WTC11 (cell line): ENCODE measurements around the gene FRMD4B. TPM values are rescaled to one million over a fixed set of nuclear protein-coding genes. Genes with fewer than 3 reads are reported as not detected.

ENCODE experiments used
- ATAC-seq: fragments of 200-7000 bp; cut with Tn5 transposase; 2 replicates; pipeline ENCODE4 v1.10.0; 2021; ENCODE audit warnings: mild to moderate bottlenecking, moderate library complexity
- CTCF ChIA-PET: fragments of 300-600 bp; sonication (Branson Sonifier 250); formaldehyde crosslinking; loops from one replicate; lab custom pipeline; 2021; ENCODE audit warnings: antibody characterized with exemption; lab: Charles Lee
- POLR2A ChIA-PET: fragments of 350-600 bp; sonication (Branson Sonifier 250); formaldehyde crosslinking; loops from one replicate; lab custom pipeline; 2021; ENCODE audit warnings: antibody characterized with exemption; lab: Charles Lee
- DNase-seq: peaks from one replicate; pipeline ENCODE4 v3.0.0; 2021; ENCODE audit warnings: low spot score
- H3K27ac Mint-ChIP-seq: 2 replicates; pipeline ENCODE4 v1.8.0; 2021; ENCODE audit warnings: mixed read lengths
- H3K27me3 Mint-ChIP-seq: 2 replicates; pipeline ENCODE4 v1.8.0; 2021; ENCODE audit warnings: low read depth, mild to moderate bottlenecking, moderate library complexity, mixed read lengths
- H3K36me3 Mint-ChIP-seq: 2 replicates; pipeline ENCODE4 v1.8.0; 2021; ENCODE audit warnings: mixed read lengths
- H3K4me1 Mint-ChIP-seq: 2 replicates; pipeline ENCODE4 v1.8.0; 2022; ENCODE audit warnings: mixed read lengths
- H3K4me3 Mint-ChIP-seq: 2 replicates; pipeline ENCODE4 v1.8.0; 2021; ENCODE audit warnings: mild to moderate bottlenecking, moderate library complexity, mixed read lengths
- H3K9me3 Mint-ChIP-seq: 2 replicates; pipeline ENCODE4 v1.8.0; 2021; ENCODE audit warnings: mixed read lengths
- FOXJ3 ChIP-seq: sonication (generic); formaldehyde crosslinking; IDR thresholded peaks from 2 replicates; pipeline ENCODE4 v1.9.0; 2021; ENCODE audit warnings: missing genetic modification reagents, mild to moderate bottlenecking, borderline replicate concordance
- HMGA2 ChIP-seq: fragments of 250-450 bp; sonication (Bioruptor Pico); IDR thresholded peaks from 2 replicates; pipeline ENCODE4 v1.4.0; 2021; ENCODE audit warnings: mild to moderate bottlenecking, moderate library complexity
- JAZF1 ChIP-seq: fragments of 250-450 bp; sonication (Bioruptor Pico); IDR thresholded peaks from 2 replicates; pipeline ENCODE4 v1.9.0; 2021; ENCODE audit warnings: moderate library complexity, mild to moderate bottlenecking, inconsistent platforms
- MXD4 ChIP-seq: fragments of 250-450 bp; sonication (Bioruptor Pico); IDR thresholded peaks from 2 replicates; pipeline ENCODE4 v1.8.0; 2021; ENCODE audit warnings: mild to moderate bottlenecking, moderate library complexity, borderline replicate concordance
- MYBL2 ChIP-seq: sonication (generic); formaldehyde crosslinking; IDR thresholded peaks from 2 replicates; pipeline ENCODE4 v1.8.1; 2023; ENCODE audit warnings: mild to moderate bottlenecking, moderate library complexity, missing genetic modification reagents
- NR1H2 ChIP-seq: sonication (generic); formaldehyde crosslinking; IDR thresholded peaks from 2 replicates; pipeline ENCODE4 v1.9.0; 2021; ENCODE audit warnings: mild to moderate bottlenecking, moderate library complexity, missing genetic modification reagents
- RELA ChIP-seq: sonication (generic); formaldehyde crosslinking; IDR thresholded peaks from 2 replicates; pipeline ENCODE4 v1.8.1; 2022; ENCODE audit warnings: missing genetic modification reagents, mild to moderate bottlenecking, borderline replicate concordance
- SMAD3 ChIP-seq: sonication (generic); formaldehyde crosslinking; IDR thresholded peaks from 2 replicates; pipeline ENCODE4 v1.8.0; 2022; ENCODE audit warnings: missing genetic modification reagents, mild to moderate bottlenecking, borderline replicate concordance
- TEAD1 ChIP-seq: sonication (generic); formaldehyde crosslinking; IDR thresholded peaks from 2 replicates; pipeline ENCODE4 v1.8.0; 2022; ENCODE audit warnings: mild to moderate bottlenecking, missing genetic modification reagents
- ZNF121 ChIP-seq: sonication (generic); formaldehyde crosslinking; IDR thresholded peaks from 2 replicates; pipeline ENCODE4 v1.8.0; 2023; ENCODE audit warnings: missing genetic modification reagents
- ZNF138 ChIP-seq: sonication (generic); formaldehyde crosslinking; conservative IDR thresholded peaks from 2 replicates; pipeline ENCODE4 v1.8.1; 2022; ENCODE audit warnings: mild to moderate bottlenecking, moderate library complexity, missing genetic modification reagents
- ZNF416 ChIP-seq: fragments of 250-450 bp; sonication (Bioruptor Pico); IDR thresholded peaks from 2 replicates; pipeline ENCODE4 v1.9.0; 2021; ENCODE audit warnings: mild to moderate bottlenecking, inconsistent platforms
- total RNA-seq: library from RNA; stranded (reverse); gene quantifications from 3 replicates; pipeline ENCODE4 v1.2.3, GENCODE V29; 2021
- TF ChIP-seq, protein P1 (sequence below): sonication (generic); formaldehyde crosslinking; IDR thresholded peaks from 2 replicates; pipeline ENCODE4 v1.8.0; 2022; ENCODE audit warnings: mild to moderate bottlenecking, missing genetic modification reagents
- TF ChIP-seq, protein P2 (sequence below): sonication (generic); formaldehyde crosslinking; IDR thresholded peaks from 2 replicates; pipeline ENCODE4 v1.8.0; 2023; ENCODE audit warnings: mild to moderate bottlenecking, missing genetic modification reagents
- TF ChIP-seq, protein P3 (sequence below): sonication (generic); formaldehyde crosslinking; IDR thresholded peaks from 2 replicates; pipeline ENCODE4 v1.8.1; 2023; ENCODE audit warnings: mild to moderate bottlenecking, missing genetic modification reagents
- TF ChIP-seq, protein P4 (sequence below): sonication (generic); formaldehyde crosslinking; IDR thresholded peaks from 2 replicates; pipeline ENCODE4 v1.8.0; 2023; ENCODE audit warnings: missing genetic modification reagents
- TF ChIP-seq, protein P5 (sequence below): sonication (generic); formaldehyde crosslinking; IDR thresholded peaks from 2 replicates; pipeline ENCODE4 v1.8.0; 2022; ENCODE audit warnings: mild to moderate bottlenecking, missing genetic modification reagents
- TF ChIP-seq, protein P6 (sequence below): fragments of 250-450 bp; sonication (Bioruptor Pico); IDR thresholded peaks from 2 replicates; pipeline ENCODE4 v1.9.0; 2021; ENCODE audit warnings: mild to moderate bottlenecking
- TF ChIP-seq, protein P7 (sequence below): sonication (generic); formaldehyde crosslinking; IDR thresholded peaks from 2 replicates; pipeline ENCODE4 v1.8.0; 2022; ENCODE audit warnings: mild to moderate bottlenecking, missing genetic modification reagents
- TF ChIP-seq, protein P8 (sequence below): fragments of 250-450 bp; sonication (Bioruptor Pico); IDR thresholded peaks from 2 replicates; pipeline ENCODE4 v1.9.0; 2021; ENCODE audit warnings: moderate library complexity, mild to moderate bottlenecking, inconsistent platforms, borderline replicate concordance
- TF ChIP-seq, protein P9 (sequence below): sonication (generic); formaldehyde crosslinking; IDR thresholded peaks from 2 replicates; pipeline ENCODE4 v1.8.0; 2022; ENCODE audit warnings: mild to moderate bottlenecking, missing genetic modification reagents

FRMD4B gene
- total RNA-seq, 1 experiment from 2014 or later, result 6.7 TPM

DNA sequence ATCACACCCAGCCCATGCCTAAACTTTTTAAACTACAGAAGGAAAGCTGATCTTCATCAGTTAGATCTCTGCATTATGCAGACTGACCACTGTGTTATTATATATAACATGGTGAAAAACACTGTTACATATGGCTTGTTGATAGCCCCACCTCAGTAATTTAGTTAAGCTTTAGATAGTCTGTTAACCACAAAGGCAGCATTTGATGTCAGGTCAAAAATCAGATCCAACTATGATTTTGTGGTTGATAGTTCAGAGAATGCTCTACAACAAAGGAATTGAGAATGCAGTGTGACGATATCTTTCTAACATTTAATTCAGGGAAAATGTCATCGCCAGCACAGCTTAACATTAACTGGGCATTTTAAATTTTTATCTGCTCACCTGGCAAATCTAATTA is 225.8 kb downstream of the FRMD4B start:
- no peak overlapping the region for H3K4me3 Mint-ChIP-seq
- ChIA-PET CTCF (interaction anchor here (1.4 to 8.2 kb wide), 5 partner anchors 22 to 265 kb away, joined by 3 to 120 read pairs (median 12); no protein-coding TSS in a partner anchor), POLR2A (no interaction called here)
- no peak overlapping the region for H3K27ac Mint-ChIP-seq
- TF ChIP-seq, protein P1, sequence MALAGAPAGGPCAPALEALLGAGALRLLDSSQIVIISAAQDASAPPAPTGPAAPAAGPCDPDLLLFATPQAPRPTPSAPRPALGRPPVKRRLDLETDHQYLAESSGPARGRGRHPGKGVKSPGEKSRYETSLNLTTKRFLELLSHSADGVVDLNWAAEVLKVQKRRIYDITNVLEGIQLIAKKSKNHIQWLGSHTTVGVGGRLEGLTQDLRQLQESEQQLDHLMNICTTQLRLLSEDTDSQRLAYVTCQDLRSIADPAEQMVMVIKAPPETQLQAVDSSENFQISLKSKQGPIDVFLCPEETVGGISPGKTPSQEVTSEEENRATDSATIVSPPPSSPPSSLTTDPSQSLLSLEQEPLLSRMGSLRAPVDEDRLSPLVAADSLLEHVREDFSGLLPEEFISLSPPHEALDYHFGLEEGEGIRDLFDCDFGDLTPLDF, result no peak
- TF ChIP-seq NR1H2, result no peak
- no peak for TF ChIP-seq RELA (CRISPR knock-in tag)
- TF ChIP-seq, all 79 proteins: peak for 0
- Mint-ChIP-seq H3K4me1 (peaks cover 13% of the 10 kb centered on the region), H3K27me3 (no peaks in the 10 kb centered on the region), H3K36me3 (no peaks in the 10 kb centered on the region), H3K9me3 (no peaks in the 10 kb centered on the region)
- DNase-seq (no peak), ATAC-seq (no peak)

DNA sequence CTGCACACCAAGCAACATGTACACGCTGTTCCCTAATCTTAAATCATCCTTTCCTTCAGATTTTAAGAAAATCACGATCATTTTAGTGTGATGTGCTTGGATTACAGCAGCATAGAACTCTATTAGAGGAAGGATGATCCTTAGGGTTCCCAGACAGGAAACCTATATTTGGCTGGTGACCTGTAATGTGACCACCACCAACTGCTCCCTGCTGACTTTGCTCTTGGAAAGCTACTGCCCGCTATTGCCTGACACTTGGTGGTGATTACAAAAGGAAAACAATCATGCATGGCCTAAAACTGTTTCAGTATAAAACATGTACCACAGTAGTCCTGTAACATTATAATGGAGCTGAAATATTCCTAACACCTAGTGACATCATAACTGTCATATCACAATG is 236.3 kb downstream of the FRMD4B start:
- ChIA-PET CTCF (no interaction called here), POLR2A (no interaction called here)
- Mint-ChIP-seq H3K27me3 (peaks cover 46% of the 10 kb centered on the region), H3K36me3 (no peaks in the 10 kb centered on the region), H3K4me1 (peaks cover 6% of the 10 kb centered on the region), H3K9me3 (no peaks in the 10 kb centered on the region), H3K27ac (no peak overlapping the region), H3K4me3 (no peak overlapping the region)
- no peak for DNase-seq
- TF ChIP-seq MYBL2 (CRISPR knock-in tag) (no peak), ZNF138 (CRISPR knock-in tag) (no peak), MXD4 (no peak), FOXJ3 (CRISPR knock-in tag) (no peak), ZNF416 (CRISPR knock-in tag) (no peak), JAZF1 (CRISPR knock-in tag) (no peak)
- TF ChIP-seq, protein P2, sequence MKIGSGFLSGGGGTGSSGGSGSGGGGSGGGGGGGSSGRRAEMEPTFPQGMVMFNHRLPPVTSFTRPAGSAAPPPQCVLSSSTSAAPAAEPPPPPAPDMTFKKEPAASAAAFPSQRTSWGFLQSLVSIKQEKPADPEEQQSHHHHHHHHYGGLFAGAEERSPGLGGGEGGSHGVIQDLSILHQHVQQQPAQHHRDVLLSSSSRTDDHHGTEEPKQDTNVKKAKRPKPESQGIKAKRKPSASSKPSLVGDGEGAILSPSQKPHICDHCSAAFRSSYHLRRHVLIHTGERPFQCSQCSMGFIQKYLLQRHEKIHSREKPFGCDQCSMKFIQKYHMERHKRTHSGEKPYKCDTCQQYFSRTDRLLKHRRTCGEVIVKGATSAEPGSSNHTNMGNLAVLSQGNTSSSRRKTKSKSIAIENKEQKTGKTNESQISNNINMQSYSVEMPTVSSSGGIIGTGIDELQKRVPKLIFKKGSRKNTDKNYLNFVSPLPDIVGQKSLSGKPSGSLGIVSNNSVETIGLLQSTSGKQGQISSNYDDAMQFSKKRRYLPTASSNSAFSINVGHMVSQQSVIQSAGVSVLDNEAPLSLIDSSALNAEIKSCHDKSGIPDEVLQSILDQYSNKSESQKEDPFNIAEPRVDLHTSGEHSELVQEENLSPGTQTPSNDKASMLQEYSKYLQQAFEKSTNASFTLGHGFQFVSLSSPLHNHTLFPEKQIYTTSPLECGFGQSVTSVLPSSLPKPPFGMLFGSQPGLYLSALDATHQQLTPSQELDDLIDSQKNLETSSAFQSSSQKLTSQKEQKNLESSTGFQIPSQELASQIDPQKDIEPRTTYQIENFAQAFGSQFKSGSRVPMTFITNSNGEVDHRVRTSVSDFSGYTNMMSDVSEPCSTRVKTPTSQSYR (CRISPR knock-in tag), result no peak
- TF ChIP-seq, protein P3, sequence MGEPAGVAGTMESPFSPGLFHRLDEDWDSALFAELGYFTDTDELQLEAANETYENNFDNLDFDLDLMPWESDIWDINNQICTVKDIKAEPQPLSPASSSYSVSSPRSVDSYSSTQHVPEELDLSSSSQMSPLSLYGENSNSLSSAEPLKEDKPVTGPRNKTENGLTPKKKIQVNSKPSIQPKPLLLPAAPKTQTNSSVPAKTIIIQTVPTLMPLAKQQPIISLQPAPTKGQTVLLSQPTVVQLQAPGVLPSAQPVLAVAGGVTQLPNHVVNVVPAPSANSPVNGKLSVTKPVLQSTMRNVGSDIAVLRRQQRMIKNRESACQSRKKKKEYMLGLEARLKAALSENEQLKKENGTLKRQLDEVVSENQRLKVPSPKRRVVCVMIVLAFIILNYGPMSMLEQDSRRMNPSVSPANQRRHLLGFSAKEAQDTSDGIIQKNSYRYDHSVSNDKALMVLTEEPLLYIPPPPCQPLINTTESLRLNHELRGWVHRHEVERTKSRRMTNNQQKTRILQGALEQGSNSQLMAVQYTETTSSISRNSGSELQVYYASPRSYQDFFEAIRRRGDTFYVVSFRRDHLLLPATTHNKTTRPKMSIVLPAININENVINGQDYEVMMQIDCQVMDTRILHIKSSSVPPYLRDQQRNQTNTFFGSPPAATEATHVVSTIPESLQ (CRISPR knock-in tag), result no peak
- TF ChIP-seq, protein P4, sequence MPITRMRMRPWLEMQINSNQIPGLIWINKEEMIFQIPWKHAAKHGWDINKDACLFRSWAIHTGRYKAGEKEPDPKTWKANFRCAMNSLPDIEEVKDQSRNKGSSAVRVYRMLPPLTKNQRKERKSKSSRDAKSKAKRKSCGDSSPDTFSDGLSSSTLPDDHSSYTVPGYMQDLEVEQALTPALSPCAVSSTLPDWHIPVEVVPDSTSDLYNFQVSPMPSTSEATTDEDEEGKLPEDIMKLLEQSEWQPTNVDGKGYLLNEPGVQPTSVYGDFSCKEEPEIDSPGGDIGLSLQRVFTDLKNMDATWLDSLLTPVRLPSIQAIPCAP (CRISPR knock-in tag), result no peak
- TF ChIP-seq, protein P5, sequence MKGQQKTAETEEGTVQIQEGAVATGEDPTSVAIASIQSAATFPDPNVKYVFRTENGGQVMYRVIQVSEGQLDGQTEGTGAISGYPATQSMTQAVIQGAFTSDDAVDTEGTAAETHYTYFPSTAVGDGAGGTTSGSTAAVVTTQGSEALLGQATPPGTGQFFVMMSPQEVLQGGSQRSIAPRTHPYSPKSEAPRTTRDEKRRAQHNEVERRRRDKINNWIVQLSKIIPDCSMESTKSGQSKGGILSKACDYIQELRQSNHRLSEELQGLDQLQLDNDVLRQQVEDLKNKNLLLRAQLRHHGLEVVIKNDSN (CRISPR knock-in tag), result no peak
- ATAC-seq, result no peak

DNA sequence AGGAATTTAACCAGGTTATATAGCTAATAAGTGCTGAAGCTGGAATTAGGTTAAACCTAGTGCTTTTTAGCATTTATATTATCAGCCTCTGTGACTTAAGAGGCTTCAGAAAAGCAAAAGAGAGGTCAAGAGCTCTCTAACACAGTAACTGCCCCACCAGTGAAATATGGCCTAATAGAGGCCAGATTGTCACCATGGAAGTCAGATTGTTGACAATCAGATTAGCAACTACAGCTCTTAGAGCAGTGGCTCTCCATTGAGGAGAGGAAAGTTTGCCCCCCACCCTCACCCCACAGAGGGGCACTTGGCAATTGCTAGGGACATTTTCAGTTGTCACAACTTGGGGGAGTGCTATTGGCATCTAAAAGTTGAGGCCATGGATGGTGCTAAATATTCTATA is 240.2 kb downstream of the FRMD4B start:
- peaks cover 12% of the 10 kb centered on the region for H3K4me1 Mint-ChIP-seq
- POLR2A ChIA-PET, result no interaction called here
- ATAC-seq (no peak), DNase-seq (no peak)
- H3K27me3 Mint-ChIP-seq, result peaks cover 76% of the 10 kb centered on the region
- CTCF ChIA-PET, result interaction anchor here (1.2 to 1.9 kb wide), 4 partner anchors 16 to 294 kb away, joined by 4 to 17 read pairs (median 6); no protein-coding TSS in a partner anchor
- H3K36me3 Mint-ChIP-seq, result no peaks in the 10 kb centered on the region
- H3K27ac Mint-ChIP-seq, result no peak overlapping the region
- no peak overlapping the region for H3K4me3 Mint-ChIP-seq
- H3K9me3 Mint-ChIP-seq, result no peaks in the 10 kb centered on the region
- TF ChIP-seq, protein P4 (CRISPR knock-in tag), result no peak
- TF ChIP-seq TEAD1 (CRISPR knock-in tag) (no peak), SMAD3 (no peak), HMGA2 (no peak), NR1H2 (no peak), ZNF121 (CRISPR knock-in tag) (no peak)
- TF ChIP-seq, protein P6, sequence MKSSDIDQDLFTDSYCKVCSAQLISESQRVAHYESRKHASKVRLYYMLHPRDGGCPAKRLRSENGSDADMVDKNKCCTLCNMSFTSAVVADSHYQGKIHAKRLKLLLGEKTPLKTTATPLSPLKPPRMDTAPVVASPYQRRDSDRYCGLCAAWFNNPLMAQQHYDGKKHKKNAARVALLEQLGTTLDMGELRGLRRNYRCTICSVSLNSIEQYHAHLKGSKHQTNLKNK (CRISPR knock-in tag), result no peak
- TF ChIP-seq, protein P7, sequence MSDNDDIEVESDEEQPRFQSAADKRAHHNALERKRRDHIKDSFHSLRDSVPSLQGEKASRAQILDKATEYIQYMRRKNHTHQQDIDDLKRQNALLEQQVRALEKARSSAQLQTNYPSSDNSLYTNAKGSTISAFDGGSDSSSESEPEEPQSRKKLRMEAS, result no peak
- TF ChIP-seq, protein P8, sequence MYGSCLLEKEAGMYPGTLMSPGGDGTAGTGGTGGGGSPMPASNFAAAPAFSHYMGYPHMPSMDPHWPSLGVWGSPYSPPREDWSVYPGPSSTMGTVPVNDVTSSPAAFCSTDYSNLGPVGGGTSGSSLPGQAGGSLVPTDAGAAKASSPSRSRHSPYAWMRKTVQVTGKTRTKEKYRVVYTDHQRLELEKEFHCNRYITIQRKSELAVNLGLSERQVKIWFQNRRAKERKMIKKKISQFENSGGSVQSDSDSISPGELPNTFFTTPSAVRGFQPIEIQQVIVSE (CRISPR knock-in tag), result no peak
- TF ChIP-seq, protein P9, sequence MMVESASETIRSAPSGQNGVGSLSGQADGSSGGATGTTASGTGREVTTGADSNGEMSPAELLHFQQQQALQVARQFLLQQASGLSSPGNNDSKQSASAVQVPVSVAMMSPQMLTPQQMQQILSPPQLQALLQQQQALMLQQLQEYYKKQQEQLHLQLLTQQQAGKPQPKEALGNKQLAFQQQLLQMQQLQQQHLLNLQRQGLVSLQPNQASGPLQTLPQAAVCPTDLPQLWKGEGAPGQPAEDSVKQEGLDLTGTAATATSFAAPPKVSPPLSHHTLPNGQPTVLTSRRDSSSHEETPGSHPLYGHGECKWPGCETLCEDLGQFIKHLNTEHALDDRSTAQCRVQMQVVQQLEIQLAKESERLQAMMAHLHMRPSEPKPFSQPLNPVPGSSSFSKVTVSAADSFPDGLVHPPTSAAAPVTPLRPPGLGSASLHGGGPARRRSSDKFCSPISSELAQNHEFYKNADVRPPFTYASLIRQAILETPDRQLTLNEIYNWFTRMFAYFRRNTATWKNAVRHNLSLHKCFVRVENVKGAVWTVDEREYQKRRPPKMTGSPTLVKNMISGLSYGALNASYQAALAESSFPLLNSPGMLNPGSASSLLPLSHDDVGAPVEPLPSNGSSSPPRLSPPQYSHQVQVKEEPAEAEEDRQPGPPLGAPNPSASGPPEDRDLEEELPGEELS (CRISPR knock-in tag), result no peak
